ENCODE results near the gene SHLD1.

SHLD1 gene

DNA sequence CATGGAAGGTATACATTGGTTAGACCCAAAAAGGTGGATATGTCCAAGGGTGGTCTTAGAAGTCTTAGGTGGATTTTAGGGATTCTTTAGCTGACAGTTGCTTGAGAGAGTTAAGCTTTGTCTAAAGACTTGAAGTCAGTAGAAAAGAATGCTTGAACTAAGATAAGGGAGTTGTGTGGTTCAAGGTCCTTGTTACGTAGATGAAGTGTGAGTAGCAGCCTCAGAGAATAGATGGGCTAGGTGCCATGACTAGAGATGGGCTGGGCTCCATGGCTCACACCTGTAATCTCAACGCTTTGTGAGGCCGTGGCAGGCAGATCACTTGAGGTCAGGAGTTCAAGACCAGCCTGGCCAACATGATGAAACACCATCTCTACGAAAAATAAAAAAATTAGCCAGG, 1.7 kb downstream of the SHLD1 start:
- no peak for DNase-seq
- no peak overlapping the region for H3K4me3 ChIP-seq (ENCODE audit: low read depth, low read length)
- H3K4me1 ChIP-seq, result 0 out of 2 replicates have a peak, but pooled peaks cover 4% of the 10 kb centered on the region
- H3K27me3 ChIP-seq, result no peaks in the 10 kb centered on the region; the same call in 1 of the 2 replicates
- TF ChIP-seq, protein P1, sequence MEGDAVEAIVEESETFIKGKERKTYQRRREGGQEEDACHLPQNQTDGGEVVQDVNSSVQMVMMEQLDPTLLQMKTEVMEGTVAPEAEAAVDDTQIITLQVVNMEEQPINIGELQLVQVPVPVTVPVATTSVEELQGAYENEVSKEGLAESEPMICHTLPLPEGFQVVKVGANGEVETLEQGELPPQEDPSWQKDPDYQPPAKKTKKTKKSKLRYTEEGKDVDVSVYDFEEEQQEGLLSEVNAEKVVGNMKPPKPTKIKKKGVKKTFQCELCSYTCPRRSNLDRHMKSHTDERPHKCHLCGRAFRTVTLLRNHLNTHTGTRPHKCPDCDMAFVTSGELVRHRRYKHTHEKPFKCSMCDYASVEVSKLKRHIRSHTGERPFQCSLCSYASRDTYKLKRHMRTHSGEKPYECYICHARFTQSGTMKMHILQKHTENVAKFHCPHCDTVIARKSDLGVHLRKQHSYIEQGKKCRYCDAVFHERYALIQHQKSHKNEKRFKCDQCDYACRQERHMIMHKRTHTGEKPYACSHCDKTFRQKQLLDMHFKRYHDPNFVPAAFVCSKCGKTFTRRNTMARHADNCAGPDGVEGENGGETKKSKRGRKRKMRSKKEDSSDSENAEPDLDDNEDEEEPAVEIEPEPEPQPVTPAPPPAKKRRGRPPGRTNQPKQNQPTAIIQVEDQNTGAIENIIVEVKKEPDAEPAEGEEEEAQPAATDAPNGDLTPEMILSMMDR (IDR thresholded peaks at IDR 0.05; ENCODE audit: low read depth, low read length), result no peak
- 0 out of 2 replicates have a peak, but pooled peaks cover 3% of the 10 kb centered on the region for H3K9me3 ChIP-seq
- no peaks in the 10 kb centered on the region for H3K36me3 ChIP-seq

DNA sequence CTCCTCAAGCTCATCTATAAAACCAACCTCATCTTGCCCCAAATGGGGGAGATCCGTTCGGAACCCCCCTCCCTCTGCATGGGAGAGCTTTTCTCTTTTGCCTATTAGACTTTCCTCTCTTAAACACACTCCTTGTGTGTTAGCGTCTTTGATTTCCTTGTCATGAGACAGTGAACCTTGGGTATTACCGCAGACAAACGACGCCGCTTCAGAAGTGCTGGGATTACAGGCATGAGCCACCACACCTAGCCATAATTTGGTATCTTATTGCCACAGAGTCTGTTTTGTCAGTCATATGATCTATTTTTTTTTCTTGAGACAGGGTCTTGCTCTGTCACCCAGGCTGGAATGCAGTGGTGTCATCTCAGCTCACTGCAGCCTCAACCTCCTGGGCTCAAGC, 3.6 kb downstream of the SHLD1 start:
- DNase-seq, result no peak
- Histone ChIP-seq H3K4me1 (0 out of 2 replicates have a peak, but pooled peaks cover 4% of the 10 kb centered on the region), H3K27me3 (no peaks in the 10 kb centered on the region), H3K36me3 (no peaks in the 10 kb centered on the region), H3K4me3 (ENCODE audit: low read depth, low read length) (no peak overlapping the region), H3K9me3 (0 out of 2 replicates have a peak, but pooled peaks cover 3% of the 10 kb centered on the region)
- TF ChIP-seq, protein P1 (IDR thresholded peaks at IDR 0.05; ENCODE audit: low read depth, low read length), result no peak

DNA sequence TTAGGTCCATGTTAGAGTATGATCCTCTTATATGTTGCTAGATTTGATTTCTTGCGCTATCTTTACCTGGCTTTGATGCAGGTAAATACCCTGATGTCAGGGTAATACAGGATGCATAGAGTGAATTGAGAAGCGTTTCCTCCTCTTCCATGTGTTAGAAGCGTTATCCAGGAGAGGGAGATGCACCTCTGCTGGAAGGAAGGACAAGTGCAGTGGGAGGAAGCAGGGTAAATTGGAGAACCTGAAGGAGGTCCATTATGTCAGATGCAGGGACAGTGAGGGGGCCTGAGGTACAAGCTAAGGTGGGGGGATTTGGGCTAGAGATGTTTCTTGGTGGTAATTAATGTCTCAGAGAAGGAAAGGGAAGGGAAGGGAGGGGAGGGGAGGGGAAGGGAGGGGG, 7.7 kb downstream of the SHLD1 start:
- Histone ChIP-seq H3K36me3 (no peaks in the 10 kb centered on the region), H3K9me3 (no peaks in the 10 kb centered on the region), H3K27me3 (no peaks in the 10 kb centered on the region), H3K4me1 (no peaks in the 10 kb centered on the region), H3K4me3 (ENCODE audit: low read depth, low read length) (no peak overlapping the region)
- DNase-seq, result no peak
- TF ChIP-seq, protein P1 (IDR thresholded peaks at IDR 0.05; ENCODE audit: low read depth, low read length), result no peak

DNA sequence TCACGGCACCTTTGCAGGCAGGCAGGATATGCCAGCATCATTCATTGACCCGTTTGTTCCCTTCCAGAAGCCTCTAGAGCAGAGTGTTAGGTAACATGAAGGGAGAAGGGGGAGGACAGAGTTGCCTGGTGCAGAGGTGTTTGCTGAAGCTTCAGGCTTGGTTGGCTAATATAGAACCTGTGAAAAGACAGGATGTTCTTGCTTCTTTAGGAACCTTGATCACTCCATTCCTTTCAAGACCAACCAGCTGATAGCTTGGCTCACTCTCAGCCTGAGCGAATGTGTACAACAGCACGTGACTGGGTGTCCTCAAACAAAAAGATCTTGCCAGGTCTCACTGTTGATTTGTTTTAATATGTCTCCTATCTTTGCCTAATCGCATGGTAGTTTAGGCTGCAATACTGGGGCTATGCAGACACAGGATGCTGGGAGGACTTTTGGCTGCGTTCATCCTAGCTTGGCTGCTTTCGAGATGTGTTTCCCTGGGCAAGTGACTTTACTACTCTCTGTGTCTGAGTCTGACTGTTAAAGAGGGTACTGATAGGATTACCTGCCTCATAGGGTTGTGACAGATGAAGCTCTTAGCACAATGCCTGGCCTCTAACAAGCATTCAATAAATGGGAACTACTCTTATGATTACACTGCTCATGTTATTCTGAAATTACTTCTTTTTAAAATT, 16.0 kb downstream of the SHLD1 start:
- no peaks in the 10 kb centered on the region for H3K4me1 ChIP-seq
- H3K4me3 ChIP-seq (ENCODE audit: low read depth, low read length), result no peak overlapping the region
- no peak for DNase-seq
- H3K36me3 ChIP-seq, result no peaks in the 10 kb centered on the region
- H3K9me3 ChIP-seq, result no peaks in the 10 kb centered on the region
- TF ChIP-seq, protein P1 (IDR thresholded peaks at IDR 0.05; ENCODE audit: low read depth, low read length), result no peak
- no peaks in the 10 kb centered on the region for H3K27me3 ChIP-seq

DNA sequence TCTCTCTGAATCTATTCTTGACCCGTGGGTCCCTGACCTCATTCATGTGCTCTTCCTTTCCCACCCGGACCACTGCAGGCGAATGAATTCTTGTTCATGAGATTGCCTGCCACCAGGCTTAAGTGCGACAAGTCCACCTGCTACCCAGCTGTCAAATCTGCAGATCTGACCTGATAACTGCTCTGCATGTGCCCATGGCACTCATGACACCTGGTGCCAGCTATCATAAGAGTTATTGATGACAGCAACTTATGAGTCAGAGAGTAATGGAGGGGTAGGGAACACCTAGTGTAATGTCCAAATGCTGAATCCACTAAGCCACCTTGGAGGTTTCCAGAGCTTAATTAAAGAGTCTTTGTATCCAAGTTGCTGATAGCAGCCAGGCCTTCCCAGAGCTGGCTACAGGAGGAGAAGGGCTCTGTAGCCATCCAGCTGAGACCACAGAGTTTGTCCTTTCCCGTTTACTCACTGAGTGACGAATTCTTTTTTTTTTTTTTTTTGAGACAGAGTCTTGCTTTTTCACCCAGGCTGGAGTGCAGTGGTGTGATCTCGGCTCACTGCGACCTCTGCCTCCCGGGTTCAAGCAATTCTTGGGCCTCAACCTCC, 17.4 kb downstream of the SHLD1 start:
- Histone ChIP-seq H3K4me3 (ENCODE audit: low read depth, low read length) (no peak overlapping the region), H3K36me3 (no peaks in the 10 kb centered on the region), H3K27me3 (no peaks in the 10 kb centered on the region), H3K9me3 (no peaks in the 10 kb centered on the region), H3K4me1 (no peaks in the 10 kb centered on the region)
- TF ChIP-seq, protein P1 (IDR thresholded peaks at IDR 0.05; ENCODE audit: low read depth, low read length), result no peak
- DNase-seq, result no peak
